Gastroesophageal sphincter (tissue), 4 donors: ENCODE data around the gene SLC22A31. TPM values are rescaled to one million over a fixed set of nuclear protein-coding genes. Genes with fewer than 3 reads are reported as not detected.
"Not testable (repeated sequence)": the region's sequence is repeated elsewhere in the genome, so short reads cannot be mapped to it uniquely, and the experiment has no call there.

Experiments
- ATAC-seq: fragments of 150-250 bp; one replicate; pipeline ENCODE4 v1.9.1; 2016; ENCODE audit warnings: mild to moderate bottlenecking, moderate library complexity
- H3K27ac ChIP-seq, 4 donors: fragments of 200-600 bp; sonication (generic) in 3 of 4; 1 replicate in 3 of 4; 2 replicates in 1 of 4; pipeline ENCODE4 v1.5.1; 2016 to 2019
- H3K27me3 ChIP-seq: fragments of 200-600 bp; sonication (generic); one replicate; pipeline ENCODE4 v1.5.1; 2019
- H3K36me3 ChIP-seq, 2 donors: fragments of 200-600 bp; sonication (generic); one replicate each; pipeline ENCODE4 v1.5.1; 2019; ENCODE audit warnings: control low read depth in 1 of 2
- H3K4me1 ChIP-seq, 3 donors: fragments of 200-600 bp; sonication (generic); 1 replicate in 2 of 3; 2 replicates in 1 of 3; pipeline ENCODE4 v1.5.1; 2016 to 2019; ENCODE audit warnings: control low read depth in 2 of 3
- H3K4me3 ChIP-seq, 2 donors: fragments of 200-600 bp; sonication (generic); one replicate each; pipeline ENCODE4 v1.5.1; 2019; ENCODE audit warnings: mild to moderate bottlenecking in 1 of 2, moderate library complexity in 1 of 2
- H3K9me3 ChIP-seq, 3 donors: fragments of 200-600 bp; sonication (generic); one replicate each; pipeline ENCODE4 v1.5.1; 2017 to 2019; ENCODE audit warnings: control low read depth in 2 of 3
- EP300 ChIP-seq: sonication (generic); formaldehyde crosslinking; IDR thresholded peaks from one replicate; pipeline ENCODE4 v1.6.1; 2017; ENCODE audit warnings: antibody characterized with exemption, mild to moderate bottlenecking
- POLR2A ChIP-seq, 2 donors: fragments of 450-650 bp; IDR thresholded peaks; one replicate each; pipeline ENCODE4 v1.6.1; 2017; ENCODE audit warnings: antibody characterized with exemption in 2 of 2, mild to moderate bottlenecking in 2 of 2, moderate library complexity in 1 of 2
- POLR2AphosphoS5 ChIP-seq: sonication (generic); formaldehyde crosslinking; IDR thresholded peaks from one replicate; pipeline ENCODE4 v1.6.1; 2017; ENCODE audit warnings: antibody characterized with exemption
- WGBS, 2 donors: methylation state at CpG; one replicate each; pipeline ENCODE4 v1.1.5; 2018; ENCODE audit warnings: low coverage in 1 of 2; 5-methylcytosine and 5-hydroxymethylcytosine counted together
- total RNA-seq, 4 donors: library from RNA; depleted of rRNA; stranded (reverse); fragments of >200 nt; gene quantifications; one replicate each; pipeline ENCODE4 v1.1.0, GENCODE V29; 2016
- TF ChIP-seq, protein P1 (sequence below), 4 experiments: fragments of 200-600 bp in 2 of 4; fragments of 450-650 bp in 2 of 4; sonication (generic) in 1 of 4; IDR thresholded peaks; one replicate each; pipeline ENCODE4 v1.5.1; 2017 to 2019; ENCODE audit warnings: antibody characterized with exemption in 4 of 4, mild to moderate bottlenecking in 2 of 4, moderate library complexity in 2 of 4

The SLC22A31 gene
- total RNA-seq, 4 donors from 2014 or later, result not detected

DNA sequence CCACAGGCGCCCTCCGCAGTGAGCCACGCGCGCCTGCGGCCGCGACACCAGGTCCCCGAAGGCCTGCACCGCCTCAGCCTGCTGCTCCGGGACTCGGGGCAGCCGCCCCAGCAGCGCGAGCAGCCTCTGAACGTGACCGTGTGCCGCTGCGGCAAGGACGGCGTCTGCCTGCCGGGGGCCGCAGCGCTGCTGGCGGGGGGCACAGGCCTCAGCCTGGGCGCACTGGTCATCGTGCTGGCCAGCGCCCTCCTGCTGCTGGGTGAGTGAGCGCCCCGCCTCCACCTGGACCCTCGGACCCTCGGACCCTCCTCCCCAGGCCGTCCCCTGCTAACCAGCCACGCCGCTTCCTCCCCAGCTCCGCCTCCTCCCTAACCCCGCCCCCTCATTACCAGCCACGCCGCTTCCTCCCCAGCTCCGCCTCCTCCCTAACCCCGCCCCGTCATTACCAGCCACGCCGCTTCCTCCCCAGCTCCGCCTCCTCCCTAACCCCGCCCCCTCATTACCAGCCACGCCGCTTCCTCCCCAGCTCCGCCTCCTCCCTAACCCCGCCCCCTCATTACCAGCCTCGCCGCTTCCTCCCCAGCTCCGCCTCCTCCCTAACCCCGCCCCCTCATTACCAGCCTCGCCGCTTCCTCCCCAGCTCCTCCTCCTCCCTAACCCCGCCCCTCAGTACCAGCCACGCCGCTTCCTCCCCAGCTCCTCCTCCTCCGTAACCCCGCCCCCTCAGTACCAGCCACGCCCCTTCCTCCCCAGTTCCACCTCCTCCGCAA, 8.0 kb downstream of the SLC22A31 start:
- WGBS, 2 donors, result 6% methylated on average over 3 of the region's 63 CpGs; no CpG with 5 or more reads in 1 of the 2 donors

DNA sequence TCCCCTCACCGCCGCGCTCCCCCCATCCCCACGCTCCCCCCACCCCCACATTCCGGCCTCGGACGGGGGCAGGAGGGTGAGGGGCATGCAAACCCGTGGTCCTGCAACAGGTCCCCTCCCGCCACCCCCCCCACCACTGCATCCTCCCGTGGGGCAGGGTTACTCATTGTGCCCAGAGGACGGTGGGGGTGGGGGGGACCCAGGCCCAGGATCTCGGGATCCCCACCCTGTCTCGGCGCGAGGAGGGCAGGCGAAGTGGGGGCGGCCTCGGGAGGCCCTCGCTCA, 8.5 kb downstream of the SLC22A31 start:
- Histone ChIP-seq H3K27me3 (peaks cover 16% of the 10 kb centered on the region), H3K9me3 (no peaks in the 10 kb centered on the region), H3K27ac (peak overlapping the region in 2 of 4 donors; percentile 7 to 45), H3K36me3 (no peaks in the 10 kb centered on the region), H3K4me1 (peaks cover 0 to 19% (median 6%) of the 10 kb centered on the region in 3 donors), H3K4me3 (peak overlapping the region; percentile 25 to 56)
- ATAC-seq, result no peak
- TF ChIP-seq, protein P1, sequence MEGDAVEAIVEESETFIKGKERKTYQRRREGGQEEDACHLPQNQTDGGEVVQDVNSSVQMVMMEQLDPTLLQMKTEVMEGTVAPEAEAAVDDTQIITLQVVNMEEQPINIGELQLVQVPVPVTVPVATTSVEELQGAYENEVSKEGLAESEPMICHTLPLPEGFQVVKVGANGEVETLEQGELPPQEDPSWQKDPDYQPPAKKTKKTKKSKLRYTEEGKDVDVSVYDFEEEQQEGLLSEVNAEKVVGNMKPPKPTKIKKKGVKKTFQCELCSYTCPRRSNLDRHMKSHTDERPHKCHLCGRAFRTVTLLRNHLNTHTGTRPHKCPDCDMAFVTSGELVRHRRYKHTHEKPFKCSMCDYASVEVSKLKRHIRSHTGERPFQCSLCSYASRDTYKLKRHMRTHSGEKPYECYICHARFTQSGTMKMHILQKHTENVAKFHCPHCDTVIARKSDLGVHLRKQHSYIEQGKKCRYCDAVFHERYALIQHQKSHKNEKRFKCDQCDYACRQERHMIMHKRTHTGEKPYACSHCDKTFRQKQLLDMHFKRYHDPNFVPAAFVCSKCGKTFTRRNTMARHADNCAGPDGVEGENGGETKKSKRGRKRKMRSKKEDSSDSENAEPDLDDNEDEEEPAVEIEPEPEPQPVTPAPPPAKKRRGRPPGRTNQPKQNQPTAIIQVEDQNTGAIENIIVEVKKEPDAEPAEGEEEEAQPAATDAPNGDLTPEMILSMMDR (IDR thresholded peaks at IDR 0.05), result no peak
- WGBS, 2 donors, result no CpG with 5 or more reads among the region's 19 CpGs

More for the DNA sequence above, 8.0 kb downstream of the SLC22A31 start:
- not testable (repeated sequence) for H3K9me3 ChIP-seq, H3K36me3 ChIP-seq
- Histone ChIP-seq H3K27me3 (peaks cover 20% of the 10 kb centered on the region), H3K27ac (peak overlapping the region in 2 of 4 donors; percentile 7 to 45), H3K4me1 (peaks cover 0 to 19% (median 6%) of the 10 kb centered on the region in 3 donors), H3K4me3 (peak overlapping the region; percentile 25 to 56)
- peak in 1 of 2 donors; percentile 24 for TF ChIP-seq POLR2A (IDR thresholded peaks at IDR 0.05)
- ATAC-seq, result peak; percentile 55

DNA sequence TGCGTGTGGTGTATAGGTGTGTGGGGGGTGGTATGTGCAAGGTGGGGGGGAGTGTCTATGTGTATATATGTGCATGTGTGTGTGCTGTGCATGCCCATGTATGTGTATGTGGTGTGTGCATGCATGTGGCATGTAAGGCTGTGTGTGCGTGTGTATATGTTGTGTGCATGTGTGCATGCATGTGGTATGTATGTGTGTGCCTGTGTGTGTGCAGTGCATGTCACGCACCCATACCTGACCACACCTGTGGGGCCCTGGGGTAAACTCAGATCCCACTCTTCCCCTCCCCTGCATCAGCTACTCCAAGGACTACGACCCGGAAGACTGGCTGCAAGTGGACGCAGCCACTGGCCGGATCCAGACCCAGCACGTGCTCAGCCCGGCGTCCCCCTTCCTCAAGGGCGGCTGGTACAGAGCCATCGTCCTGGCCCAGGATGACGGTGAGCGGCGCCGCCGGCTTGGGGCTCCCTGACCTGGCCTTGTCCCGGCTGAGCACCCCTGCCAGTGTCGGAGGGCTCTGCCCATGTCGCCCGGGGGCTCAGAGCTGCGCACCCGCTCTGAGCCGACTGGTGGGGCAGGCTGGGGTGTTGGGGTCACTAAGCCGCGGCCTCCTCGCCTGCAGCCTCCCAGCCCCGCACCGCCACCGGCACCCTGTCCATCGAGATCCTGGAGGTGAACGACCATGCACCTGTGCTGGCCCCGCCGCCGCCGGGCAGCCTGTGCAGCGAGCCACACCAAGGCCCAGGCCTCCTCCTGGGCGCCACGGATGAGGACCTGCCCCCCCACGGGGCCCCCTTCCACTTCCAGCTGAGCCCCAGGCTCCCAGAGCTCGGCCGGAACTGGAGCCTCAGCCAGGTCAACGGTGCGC, 9.1 kb downstream of the SLC22A31 start:
- Histone ChIP-seq H3K27ac (no peak overlapping the region), H3K4me1 (peaks cover 0 to 19% (median 6%) of the 10 kb centered on the region in 3 donors), H3K36me3 (no peaks in the 10 kb centered on the region), H3K27me3 (peaks cover 15% of the 10 kb centered on the region), H3K9me3 (no peaks in the 10 kb centered on the region), H3K4me3 (peak overlapping the region in 1 of 2 donors; percentile 56)
- WGBS, 2 donors, result no CpG with 5 or more reads among the region's 44 CpGs
- TF ChIP-seq, protein P1 (IDR thresholded peaks at IDR 0.05), result no peak
- no peak for TF ChIP-seq POLR2A (IDR thresholded peaks at IDR 0.05)
- TF ChIP-seq POLR2AphosphoS5, result no peak
- no peak for TF ChIP-seq EP300
- ATAC-seq, result no peak

DNA sequence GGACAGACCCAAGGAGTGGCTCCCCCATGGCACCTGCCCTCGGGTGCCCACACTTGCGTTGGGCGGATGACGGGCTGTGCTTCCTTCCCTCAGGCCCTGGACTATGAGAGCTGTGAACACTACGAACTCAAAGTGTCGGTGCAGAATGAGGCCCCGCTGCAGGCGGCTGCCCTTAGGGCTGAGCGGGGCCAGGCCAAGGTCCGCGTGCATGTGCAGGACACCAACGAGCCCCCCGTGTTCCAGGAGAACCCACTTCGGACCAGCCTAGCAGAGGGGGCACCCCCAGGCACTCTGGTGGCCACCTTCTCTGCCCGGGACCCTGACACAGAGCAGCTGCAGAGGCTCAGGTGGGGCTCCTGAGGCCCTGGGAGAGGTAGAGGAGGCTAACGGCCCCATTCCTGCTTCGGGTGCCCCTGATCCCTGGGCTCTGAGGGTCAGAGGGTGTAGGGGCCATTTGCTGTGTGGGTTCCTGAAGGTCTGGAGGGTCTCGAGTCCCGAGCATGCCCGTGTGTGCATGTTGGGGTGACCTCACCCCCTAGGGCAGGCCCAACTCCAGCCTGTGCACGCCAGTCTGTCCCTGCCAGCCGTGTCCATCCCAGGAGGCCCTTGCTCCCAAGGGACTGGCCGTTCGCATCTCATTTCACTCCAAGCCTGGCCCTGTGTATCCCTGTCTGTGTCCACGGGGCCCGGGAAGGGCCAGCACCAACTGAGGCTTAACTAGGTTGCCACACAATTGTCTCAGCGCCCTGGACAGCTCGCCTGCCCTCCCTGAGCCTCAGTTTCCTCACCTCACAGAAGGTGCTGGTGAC, 10.0 kb downstream of the SLC22A31 start:
- TF ChIP-seq, protein P1 (IDR thresholded peaks at IDR 0.05), result no peak
- TF ChIP-seq POLR2A (IDR thresholded peaks at IDR 0.05) (no peak), POLR2AphosphoS5 (no peak), EP300 (no peak)
- 59 to 80% methylated on average over 1 to 6 of the region's 28 CpGs for WGBS, 2 donors
- no peak for ATAC-seq

More for the DNA sequence above, 10.0 kb downstream of the SLC22A31 start:
- H3K27ac ChIP-seq, result no peak overlapping the region
- H3K4me1 ChIP-seq, result peaks cover 0 to 19% (median 6%) of the 10 kb centered on the region in 3 donors
- H3K36me3 ChIP-seq, result no peaks in the 10 kb centered on the region
- no peaks in the 10 kb centered on the region for H3K9me3 ChIP-seq
- peaks cover 15% of the 10 kb centered on the region for H3K27me3 ChIP-seq
- no peak overlapping the region for H3K4me3 ChIP-seq
